ENCODE results near the gene GADD45B.

GADD45B gene

DNA sequence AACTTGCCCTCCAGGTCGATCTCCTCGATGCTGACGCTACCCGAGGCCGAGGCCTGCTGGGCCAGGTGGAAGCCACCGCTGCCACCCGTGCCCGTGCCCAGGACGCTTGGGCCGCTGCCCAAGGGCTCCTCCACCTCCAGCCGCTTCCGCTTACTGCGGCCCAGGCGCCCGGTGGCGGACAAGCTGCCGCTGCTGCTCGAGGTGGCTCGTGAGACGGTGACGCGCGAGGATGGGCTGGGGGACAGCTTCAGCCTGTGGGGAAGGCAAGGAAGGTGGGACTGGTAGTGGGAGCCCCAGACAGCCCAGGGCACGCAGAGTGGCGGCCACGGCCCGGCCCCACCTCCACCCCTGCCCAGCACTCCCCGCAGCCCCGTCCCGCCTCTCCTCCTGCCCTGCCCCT lies 42.1 kb upstream of the GADD45B start:
- Histone ChIP-seq H3K9me3 (ENCODE audit: control insufficient read depth in 2 of 2, low read length in 2 of 2) (no peaks in the 10 kb centered on the region), H3K27ac (ENCODE audit: low read depth in 2 of 2, low read length in 2 of 2) (no peak overlapping the region), H3K36me3 (ENCODE audit: control insufficient read depth in 2 of 2, insufficient read depth in 2 of 2, low read length in 2 of 2) (peaks cover 21 to 33% of the 10 kb centered on the region in 2 donors), H3K4me1 (ENCODE audit: control insufficient read depth in 2 of 2, insufficient read depth in 2 of 2, low read length in 2 of 2) (no peaks in the 10 kb centered on the region), H3K4me3 (ENCODE audit: low read length in 2 of 2) (no peak overlapping the region), H3K9ac (ENCODE audit: low read depth in 1 of 2, low read length in 2 of 2) (no peak overlapping the region), H3K27me3 (ENCODE audit: control insufficient read depth in 2 of 2, insufficient read depth in 2 of 2, low read length in 2 of 2) (no peaks in the 10 kb centered on the region)

- H3K27ac ChIP-seq (ENCODE audit: low read depth in 2 of 2, low read length in 2 of 2) = no peak overlapping the region
- H3K9ac ChIP-seq (ENCODE audit: low read depth in 1 of 2, low read length in 2 of 2) = no peak overlapping the region
- H3K9me3 ChIP-seq (ENCODE audit: control insufficient read depth in 2 of 2, low read length in 2 of 2) = no peaks in the 10 kb centered on the region
- peaks cover 21 to 33% of the 10 kb centered on the region in 2 donors for H3K36me3 ChIP-seq (ENCODE audit: control insufficient read depth in 2 of 2, insufficient read depth in 2 of 2, low read length in 2 of 2)
- no peaks in the 10 kb centered on the region for H3K27me3 ChIP-seq (ENCODE audit: control insufficient read depth in 2 of 2, insufficient read depth in 2 of 2, low read length in 2 of 2)
- no peaks in the 10 kb centered on the region for H3K4me1 ChIP-seq (ENCODE audit: control insufficient read depth in 2 of 2, insufficient read depth in 2 of 2, low read length in 2 of 2)
- no peak overlapping the region for H3K4me3 ChIP-seq (ENCODE audit: low read length in 2 of 2)
Measured at GRCh38 chr19:2434267-2434666, 41.7 kb upstream of the GADD45B start.

DNA sequence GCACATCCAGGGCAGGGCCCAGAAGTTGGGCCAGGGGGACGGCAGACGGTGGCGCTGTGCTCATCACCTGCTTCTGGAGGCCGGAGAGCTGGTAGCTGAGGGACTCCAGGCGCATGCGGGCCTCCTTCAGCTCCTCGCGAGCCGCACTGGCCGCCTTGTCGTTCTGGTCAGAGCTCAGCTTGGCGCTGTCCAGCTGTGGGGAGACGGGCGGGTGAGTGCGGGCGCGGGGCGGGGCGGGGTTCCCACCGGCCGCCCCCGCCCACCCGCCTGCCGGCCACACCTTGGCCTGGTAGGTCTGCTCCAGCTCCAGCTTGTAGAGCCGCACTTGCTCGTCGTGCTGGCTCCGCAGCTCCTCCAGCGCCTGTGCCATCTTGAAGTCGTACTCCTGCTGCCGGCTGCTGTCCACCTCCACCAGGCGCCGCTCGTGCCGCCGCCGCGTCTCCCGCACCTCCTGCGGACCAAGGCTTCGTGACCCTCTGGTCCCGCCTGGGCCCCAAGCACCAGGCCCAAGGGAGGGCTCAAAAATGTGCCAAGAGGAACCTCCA lies 41.1 kb upstream of the GADD45B start:
- H3K9me3 ChIP-seq (ENCODE audit: control insufficient read depth in 2 of 2, low read length in 2 of 2) = no peaks in the 10 kb centered on the region
- no peak overlapping the region for H3K4me3 ChIP-seq (ENCODE audit: low read length in 2 of 2)
- peaks cover 21 to 33% of the 10 kb centered on the region in 2 donors for H3K36me3 ChIP-seq (ENCODE audit: control insufficient read depth in 2 of 2, insufficient read depth in 2 of 2, low read length in 2 of 2)
- no peaks in the 10 kb centered on the region for H3K4me1 ChIP-seq (ENCODE audit: control insufficient read depth in 2 of 2, insufficient read depth in 2 of 2, low read length in 2 of 2)
- H3K27me3 ChIP-seq (ENCODE audit: control insufficient read depth in 2 of 2, insufficient read depth in 2 of 2, low read length in 2 of 2) = no peaks in the 10 kb centered on the region
- H3K27ac ChIP-seq (ENCODE audit: low read depth in 2 of 2, low read length in 2 of 2) = no peak overlapping the region
- no peak overlapping the region for H3K9ac ChIP-seq (ENCODE audit: low read depth in 1 of 2, low read length in 2 of 2)

- Histone ChIP-seq H3K27ac (ENCODE audit: low read depth in 2 of 2, low read length in 2 of 2) (no peak overlapping the region), H3K9ac (ENCODE audit: low read depth in 1 of 2, low read length in 2 of 2) (no peak overlapping the region), H3K9me3 (ENCODE audit: control insufficient read depth in 2 of 2, low read length in 2 of 2) (no peaks in the 10 kb centered on the region), H3K4me1 (ENCODE audit: control insufficient read depth in 2 of 2, insufficient read depth in 2 of 2, low read length in 2 of 2) (no peaks in the 10 kb centered on the region), H3K27me3 (ENCODE audit: control insufficient read depth in 2 of 2, insufficient read depth in 2 of 2, low read length in 2 of 2) (no peaks in the 10 kb centered on the region), H3K36me3 (ENCODE audit: control insufficient read depth in 2 of 2, insufficient read depth in 2 of 2, low read length in 2 of 2) (peaks cover 14 to 28% of the 10 kb centered on the region in 2 donors), H3K4me3 (ENCODE audit: low read length in 2 of 2) (no peak overlapping the region)
Measured at GRCh38 chr19:2436384-2436783, 39.5 kb upstream of the GADD45B start.

GRCh38 chr19:2436926-2437325 lies 39.0 kb upstream of the GADD45B start:
- no peaks in the 10 kb centered on the region for H3K27me3 ChIP-seq (ENCODE audit: control insufficient read depth in 2 of 2, insufficient read depth in 2 of 2, low read length in 2 of 2)
- H3K9me3 ChIP-seq (ENCODE audit: control insufficient read depth in 2 of 2, low read length in 2 of 2) = no peaks in the 10 kb centered on the region
- peaks cover 13 to 28% of the 10 kb centered on the region in 2 donors for H3K36me3 ChIP-seq (ENCODE audit: control insufficient read depth in 2 of 2, insufficient read depth in 2 of 2, low read length in 2 of 2)
- H3K4me1 ChIP-seq (ENCODE audit: control insufficient read depth in 2 of 2, insufficient read depth in 2 of 2, low read length in 2 of 2) = no peaks in the 10 kb centered on the region
- H3K9ac ChIP-seq (ENCODE audit: low read depth in 1 of 2, low read length in 2 of 2) = no peak overlapping the region
- H3K27ac ChIP-seq (ENCODE audit: low read depth in 2 of 2, low read length in 2 of 2) = no peak overlapping the region
- H3K4me3 ChIP-seq (ENCODE audit: low read length in 2 of 2) = no peak overlapping the region

DNA sequence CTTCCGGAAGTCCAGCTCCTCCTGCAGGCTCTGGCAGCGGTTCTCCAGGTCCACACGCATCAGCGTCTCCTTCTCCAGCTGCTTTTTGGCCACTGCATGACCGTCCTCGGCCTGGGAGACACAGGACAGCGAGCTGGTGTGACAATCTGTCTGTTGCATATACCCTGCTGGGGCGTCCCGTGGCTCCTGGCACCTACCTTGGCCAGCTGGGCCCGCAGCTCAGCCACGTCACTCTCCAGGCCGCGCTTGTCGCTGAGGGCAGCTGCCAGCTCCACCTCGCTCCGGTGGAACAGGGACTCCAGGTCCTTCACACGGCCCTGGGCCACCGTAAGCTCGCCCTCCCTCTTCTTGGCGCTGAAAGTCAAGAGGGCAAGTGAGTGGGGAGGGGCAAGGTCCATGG lies 37.7 kb upstream of the GADD45B start:
- no peaks in the 10 kb centered on the region for H3K9me3 ChIP-seq (ENCODE audit: control insufficient read depth in 2 of 2, low read length in 2 of 2)
- peaks cover 13 to 25% of the 10 kb centered on the region in 2 donors for H3K36me3 ChIP-seq (ENCODE audit: control insufficient read depth in 2 of 2, insufficient read depth in 2 of 2, low read length in 2 of 2)
- no peaks in the 10 kb centered on the region for H3K27me3 ChIP-seq (ENCODE audit: control insufficient read depth in 2 of 2, insufficient read depth in 2 of 2, low read length in 2 of 2)
- no peak overlapping the region for H3K4me3 ChIP-seq (ENCODE audit: low read length in 2 of 2)
- no peaks in the 10 kb centered on the region for H3K4me1 ChIP-seq (ENCODE audit: control insufficient read depth in 2 of 2, insufficient read depth in 2 of 2, low read length in 2 of 2)
- H3K9ac ChIP-seq (ENCODE audit: low read depth in 1 of 2, low read length in 2 of 2) = no peak overlapping the region
- no peak overlapping the region for H3K27ac ChIP-seq (ENCODE audit: low read depth in 2 of 2, low read length in 2 of 2)

DNA sequence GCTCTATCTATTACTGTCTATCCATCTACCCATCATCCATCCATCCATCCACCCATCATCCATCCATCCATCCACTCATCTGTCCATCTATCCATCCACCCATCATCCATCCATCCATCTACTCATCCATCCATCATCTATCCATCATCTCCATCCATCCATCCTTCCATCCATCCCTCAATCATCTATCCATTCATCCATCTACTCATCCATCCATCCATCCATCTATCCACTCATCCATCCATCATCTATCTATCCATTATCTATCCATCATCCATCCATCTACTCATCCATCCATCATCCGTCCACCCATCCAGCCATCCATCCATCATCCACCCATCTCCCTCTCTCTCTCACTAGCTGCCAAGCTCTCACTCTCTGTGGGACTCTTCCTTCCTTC lies 35.4 kb upstream of the GADD45B start:
- H3K4me1 ChIP-seq (ENCODE audit: control insufficient read depth in 2 of 2, insufficient read depth in 2 of 2, low read length in 2 of 2) = no peaks in the 10 kb centered on the region
- H3K27me3 ChIP-seq (ENCODE audit: control insufficient read depth in 2 of 2, insufficient read depth in 2 of 2, low read length in 2 of 2) = no peaks in the 10 kb centered on the region
- H3K27ac ChIP-seq (ENCODE audit: low read depth in 2 of 2, low read length in 2 of 2) = no peak overlapping the region
- no peaks in the 10 kb centered on the region for H3K9me3 ChIP-seq (ENCODE audit: control insufficient read depth in 2 of 2, low read length in 2 of 2)
- no peak overlapping the region for H3K9ac ChIP-seq (ENCODE audit: low read depth in 1 of 2, low read length in 2 of 2)
- peaks cover 8 to 16% of the 10 kb centered on the region in 2 donors for H3K36me3 ChIP-seq (ENCODE audit: control insufficient read depth in 2 of 2, insufficient read depth in 2 of 2, low read length in 2 of 2)
- no peak overlapping the region for H3K4me3 ChIP-seq (ENCODE audit: low read length in 2 of 2)

DNA sequence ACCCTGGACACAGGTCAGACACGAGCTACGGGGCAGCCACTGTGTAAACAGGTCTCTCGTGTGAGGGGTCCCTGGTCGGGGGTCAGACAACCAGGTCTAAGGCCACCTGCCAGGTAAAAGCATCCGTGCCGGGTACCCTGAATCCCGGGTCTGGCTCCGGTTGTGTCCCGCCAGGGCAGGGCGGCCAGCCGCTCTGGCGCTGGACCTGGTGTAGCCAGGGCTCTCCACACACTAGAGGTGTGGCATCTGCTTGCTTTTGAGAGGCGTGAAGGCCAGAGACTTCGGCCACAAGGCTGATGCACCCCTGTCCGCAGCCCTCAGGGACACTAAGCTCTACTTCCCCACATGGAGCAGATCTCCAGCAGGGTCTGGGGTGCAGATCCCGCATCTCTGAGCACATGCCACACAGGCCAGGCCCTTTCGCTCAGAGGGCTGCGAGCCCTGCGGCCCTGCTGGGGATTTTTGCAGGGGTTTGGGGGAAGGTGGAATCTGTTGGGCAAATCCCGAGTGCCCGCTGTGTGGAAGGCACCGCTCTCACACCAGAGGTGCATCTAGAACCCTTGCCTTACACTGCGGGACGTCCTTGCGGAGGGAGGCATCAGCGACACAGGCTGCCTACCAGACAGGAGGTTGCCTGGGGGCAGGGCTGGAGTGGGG lies 34.7 kb upstream of the GADD45B start:
- peaks cover 7 to 16% of the 10 kb centered on the region in 2 donors for H3K36me3 ChIP-seq (ENCODE audit: control insufficient read depth in 2 of 2, insufficient read depth in 2 of 2, low read length in 2 of 2)
- H3K4me1 ChIP-seq (ENCODE audit: control insufficient read depth in 2 of 2, insufficient read depth in 2 of 2, low read length in 2 of 2) = no peaks in the 10 kb centered on the region
- no peaks in the 10 kb centered on the region for H3K27me3 ChIP-seq (ENCODE audit: control insufficient read depth in 2 of 2, insufficient read depth in 2 of 2, low read length in 2 of 2)
- H3K27ac ChIP-seq (ENCODE audit: low read depth in 2 of 2, low read length in 2 of 2) = no peak overlapping the region
- H3K9me3 ChIP-seq (ENCODE audit: control insufficient read depth in 2 of 2, low read length in 2 of 2) = no peaks in the 10 kb centered on the region
- H3K9ac ChIP-seq (ENCODE audit: low read depth in 1 of 2, low read length in 2 of 2) = no peak overlapping the region
- H3K4me3 ChIP-seq (ENCODE audit: low read length in 2 of 2) = no peak overlapping the region

GRCh38 chr19:2443116-2443784 lies 32.7 kb upstream of the GADD45B start:
- Histone ChIP-seq H3K36me3 (ENCODE audit: control insufficient read depth in 2 of 2, insufficient read depth in 2 of 2, low read length in 2 of 2) (peaks cover under 1 to 8% of the 10 kb centered on the region in 2 donors), H3K4me3 (ENCODE audit: low read length in 2 of 2) (no peak overlapping the region), H3K4me1 (ENCODE audit: control insufficient read depth in 2 of 2, insufficient read depth in 2 of 2, low read length in 2 of 2) (no peaks in the 10 kb centered on the region), H3K9ac (ENCODE audit: low read depth in 1 of 2, low read length in 2 of 2) (no peak overlapping the region), H3K9me3 (ENCODE audit: control insufficient read depth in 2 of 2, low read length in 2 of 2) (no peaks in the 10 kb centered on the region), H3K27me3 (ENCODE audit: control insufficient read depth in 2 of 2, insufficient read depth in 2 of 2, low read length in 2 of 2) (no peaks in the 10 kb centered on the region), H3K27ac (ENCODE audit: low read depth in 2 of 2, low read length in 2 of 2) (no peak overlapping the region)

DNA sequence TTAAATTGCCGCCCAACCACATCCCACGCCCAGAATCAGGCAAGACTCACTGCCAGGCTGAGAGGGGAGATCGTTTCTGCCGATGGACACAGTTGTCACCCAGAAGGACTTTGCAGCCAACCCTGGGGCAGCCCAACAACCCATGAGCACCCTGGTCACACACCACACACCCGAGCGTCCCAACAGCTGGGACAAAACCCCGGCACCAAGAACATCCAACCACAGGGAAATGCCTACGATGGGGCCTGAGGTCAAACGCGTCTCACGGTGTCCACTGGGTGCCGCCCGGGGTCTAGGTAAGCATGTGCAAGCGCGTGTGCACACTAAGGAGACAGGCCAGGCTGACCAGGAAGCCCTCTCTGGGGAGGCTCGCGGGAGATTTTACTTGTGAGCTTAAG lies 32.1 kb upstream of the GADD45B start:
- H3K4me3 ChIP-seq (ENCODE audit: low read length in 2 of 2) = no peak overlapping the region
- no peak overlapping the region for H3K27ac ChIP-seq (ENCODE audit: low read depth in 2 of 2, low read length in 2 of 2)
- no peak overlapping the region for H3K9ac ChIP-seq (ENCODE audit: low read depth in 1 of 2, low read length in 2 of 2)
- no peaks in the 10 kb centered on the region for H3K27me3 ChIP-seq (ENCODE audit: control insufficient read depth in 2 of 2, insufficient read depth in 2 of 2, low read length in 2 of 2)
- no peaks in the 10 kb centered on the region for H3K4me1 ChIP-seq (ENCODE audit: control insufficient read depth in 2 of 2, insufficient read depth in 2 of 2, low read length in 2 of 2)
- no peaks in the 10 kb centered on the region for H3K9me3 ChIP-seq (ENCODE audit: control insufficient read depth in 2 of 2, low read length in 2 of 2)
- peaks cover 0 to 8% of the 10 kb centered on the region in 2 donors for H3K36me3 ChIP-seq (ENCODE audit: control insufficient read depth in 2 of 2, insufficient read depth in 2 of 2, low read length in 2 of 2)
